NCI-H187 (cell line): ENCODE measurements around the gene TUBB6.

Source experiments
- DNase-seq, 2 experiments: peaks; one replicate each; lab custom pipeline; 2025; lab: John Stamatoyannopoulos, UW

Gene TUBB6

GRCh38 chr18:12338382-12338781, 30.3 kb downstream of the TUBB6 start:
- no peak for DNase-seq

GRCh38 chr18:12340945-12341660, 33.1 kb downstream of the TUBB6 start:
- no peak for DNase-seq

- DNase-seq: no peak
Measured at GRCh38 chr18:12342661-12343060, 34.6 kb downstream of the TUBB6 start.

DNA sequence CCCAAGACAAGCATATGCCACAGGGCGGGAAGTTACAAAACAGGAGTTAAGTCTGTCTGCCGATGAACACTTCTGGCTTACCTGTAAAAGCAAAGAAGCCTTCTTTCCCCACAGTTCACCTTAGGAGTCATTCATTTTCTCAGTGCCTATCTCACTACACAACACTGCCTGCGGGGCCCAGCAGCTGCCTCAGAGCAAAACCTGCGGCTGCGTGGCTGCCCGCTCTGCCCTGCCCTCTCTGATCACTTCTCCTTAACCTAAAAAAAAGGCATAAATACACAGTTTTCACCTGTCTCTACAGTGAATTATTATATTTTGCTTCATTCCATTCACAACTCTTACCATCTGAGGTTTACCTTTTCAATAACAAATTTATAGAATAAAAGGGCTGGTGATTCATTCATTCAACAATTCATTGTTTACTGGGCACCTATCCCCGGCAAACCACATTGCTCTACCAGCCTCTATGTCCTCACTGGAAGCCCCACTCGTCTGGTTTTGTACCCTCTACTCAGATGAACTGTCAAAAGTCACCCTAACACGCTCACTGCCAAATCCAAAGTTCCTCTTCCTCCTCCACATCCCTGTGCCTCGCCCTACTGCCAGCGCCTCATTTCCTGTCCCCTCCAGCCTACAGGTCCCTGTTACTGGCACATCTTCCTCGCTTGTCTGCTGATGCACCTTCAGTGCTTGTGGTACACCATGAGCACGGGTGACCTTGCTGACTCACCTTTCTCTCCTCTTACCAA, 37.6 kb downstream of the TUBB6 start:
- no peak for DNase-seq

DNA sequence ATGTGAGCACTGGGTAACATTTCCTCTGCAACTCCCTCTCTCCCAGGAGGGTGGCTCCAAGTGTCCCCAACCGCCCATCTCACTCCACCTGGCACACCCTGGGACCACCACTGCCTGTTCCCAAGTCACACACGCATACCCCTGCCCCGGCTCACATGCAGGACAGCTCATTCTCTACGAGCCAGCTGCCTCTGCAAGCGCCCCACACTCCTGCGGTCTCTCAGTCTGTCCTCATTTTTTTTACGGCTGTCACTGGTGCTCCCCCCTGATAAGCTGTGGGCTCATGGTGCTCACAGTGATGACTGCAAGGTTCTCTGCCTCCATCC, 38.2 kb downstream of the TUBB6 start:
- no peak for DNase-seq

DNA sequence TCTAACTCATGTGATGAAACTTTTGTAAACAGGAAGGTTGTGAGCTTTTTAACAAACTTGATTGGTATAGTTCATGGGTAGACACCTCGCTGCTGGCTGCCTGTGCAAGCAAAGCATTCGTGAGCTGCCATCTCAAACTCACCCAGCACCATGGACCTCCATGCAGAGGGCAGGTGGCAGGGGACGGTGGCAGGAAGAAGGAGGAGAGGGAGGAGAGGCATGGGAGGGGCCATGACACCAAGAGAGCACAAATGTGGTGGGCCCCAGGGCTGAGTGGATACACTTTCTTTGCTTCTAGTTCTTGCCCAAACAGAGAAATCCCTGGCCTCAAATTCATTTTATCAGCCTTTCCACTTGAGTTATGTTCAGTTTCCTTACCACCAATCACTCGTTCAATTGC, 39.9 kb downstream of the TUBB6 start:
- no peak for DNase-seq

GRCh38 chr18:12352188-12352587, 44.1 kb downstream of the TUBB6 start:
- DNase-seq: no peak

GRCh38 chr18:12359515-12359927, 51.5 kb downstream of the TUBB6 start:
- DNase-seq: no peak

DNA sequence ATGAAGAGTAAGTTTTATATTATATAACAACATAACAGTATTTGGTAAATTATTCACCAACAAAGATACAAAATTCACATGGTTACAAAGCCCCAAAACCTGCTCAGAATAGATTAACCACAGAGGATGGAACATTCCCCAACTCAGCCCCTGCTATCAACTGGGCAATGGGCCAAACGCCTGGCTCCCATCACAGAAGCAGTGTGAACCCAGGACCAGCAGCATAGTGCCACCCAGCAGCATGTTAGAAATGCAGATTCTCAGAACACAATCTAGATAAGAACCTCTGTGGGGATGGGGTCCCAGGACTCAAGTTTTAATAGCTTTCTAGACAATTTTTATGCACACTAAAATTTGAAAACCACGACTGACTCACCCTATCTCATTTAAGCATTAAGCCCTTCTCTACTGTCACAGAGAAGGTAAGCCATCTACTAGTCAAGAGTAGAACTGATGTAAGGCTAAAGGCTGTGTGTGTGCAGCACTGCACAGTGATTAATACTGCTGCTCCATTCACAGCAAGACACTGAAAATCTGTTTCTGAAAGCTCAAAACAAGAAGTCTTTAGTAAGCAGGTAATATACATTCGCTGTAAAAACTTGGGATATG, 53.8 kb downstream of the TUBB6 start:
- DNase-seq: no peak

GRCh38 chr18:12362473-12363174, 54.6 kb downstream of the TUBB6 start:
- no peak for DNase-seq

DNA sequence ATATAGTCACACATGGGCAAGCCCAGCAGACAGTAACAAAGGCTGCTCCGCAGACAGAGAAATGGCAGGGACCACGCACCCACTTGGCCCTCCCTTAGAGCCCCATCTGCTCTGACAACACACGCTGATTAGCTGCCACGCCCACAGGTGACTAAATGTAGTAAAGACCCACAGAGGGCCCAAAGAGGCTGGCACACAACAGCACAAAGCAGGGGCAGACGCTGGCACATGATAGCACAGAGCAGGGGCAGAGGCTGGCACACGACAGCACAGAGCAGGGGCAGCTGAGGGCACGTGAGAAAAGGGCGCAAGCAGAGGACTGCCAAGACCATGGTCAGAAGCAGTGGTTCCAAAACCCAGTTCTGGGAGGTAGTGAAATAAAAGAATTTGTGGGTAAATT, 58.3 kb downstream of the TUBB6 start:
- DNase-seq: no peak

- DNase-seq: no peak
Measured at GRCh38 chr18:12366784-12367183, 58.7 kb downstream of the TUBB6 start.

GRCh38 chr18:12369211-12369610, 61.2 kb downstream of the TUBB6 start:
- no peak for DNase-seq

DNA sequence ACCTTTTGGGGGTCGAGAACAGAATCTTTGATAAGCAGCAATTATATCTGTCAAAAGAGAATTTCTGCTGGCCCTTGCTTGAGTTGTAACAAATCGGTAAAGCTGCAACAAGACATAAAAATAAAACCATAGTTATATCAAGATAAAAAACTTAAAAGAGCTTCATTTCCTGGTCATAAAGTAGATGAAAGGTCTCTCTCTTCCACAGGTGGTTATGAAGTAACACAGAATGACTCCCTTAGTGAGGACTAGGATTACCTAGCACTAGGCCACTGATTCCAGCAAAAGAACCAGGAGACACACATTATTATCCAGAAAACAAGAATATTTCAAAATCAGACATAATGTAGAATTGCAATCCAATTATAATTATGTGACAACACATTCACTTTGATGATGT, 63.5 kb downstream of the TUBB6 start:
- DNase-seq: no peak

DNA sequence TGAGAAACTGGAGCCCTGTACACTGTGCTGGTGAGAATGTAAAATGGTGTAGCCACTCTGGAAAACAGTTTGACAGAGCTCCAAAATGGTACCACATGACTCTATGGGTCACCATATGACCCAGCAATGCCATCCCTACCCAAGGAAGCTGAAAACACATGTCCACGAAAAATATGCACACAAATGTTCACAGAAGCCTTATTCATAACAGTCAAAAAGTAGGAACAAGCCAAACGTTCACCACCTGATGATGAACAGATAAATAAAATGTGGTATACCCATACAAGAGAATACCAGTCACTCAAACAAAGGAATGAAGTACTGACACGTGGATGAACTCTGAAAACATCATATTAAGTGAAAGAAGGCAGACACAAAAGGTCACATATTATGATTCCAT, 64.4 kb downstream of the TUBB6 start:
- DNase-seq: no peak

GRCh38 chr18:12373116-12373770, 65.2 kb downstream of the TUBB6 start:
- no peak for DNase-seq

DNA sequence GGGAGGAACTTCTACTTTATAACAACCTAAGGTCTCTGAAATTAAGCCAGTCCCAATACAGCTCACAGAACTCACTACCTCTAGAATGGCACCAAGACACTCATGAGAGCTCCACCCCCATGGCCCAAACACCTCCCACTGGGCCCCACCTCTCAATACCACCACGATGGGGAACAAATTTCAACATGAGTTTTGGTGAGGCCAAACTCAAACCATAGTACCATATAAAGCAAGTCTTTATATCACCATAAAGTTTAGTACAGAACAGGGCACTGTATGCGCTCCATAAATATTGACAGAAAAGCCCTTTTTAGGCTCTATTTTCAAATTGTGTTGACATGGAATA, 65.7 kb downstream of the TUBB6 start:
- no peak for DNase-seq

GRCh38 chr18:12374401-12374800, 66.4 kb downstream of the TUBB6 start:
- DNase-seq: no peak
